GM19328 (cell line): ENCODE data around the gene CD1B.
"Not testable (repeated sequence)": the region's sequence is repeated elsewhere in the genome, so short reads cannot be mapped to it uniquely, and the experiment has no call there.

Source experiments
- ATAC-seq: cut with Tn5 transposase; IDR thresholded peaks from one replicate; pipeline ENCODE4 v1.9.1; 2021; ENCODE audit warnings: mild to moderate bottlenecking, moderate library complexity; ENCODE audit not compliant: unreplicated experiment

The CD1B gene

GRCh38 chr1:158329300-158329699 is 2.0 kb downstream of the CD1B start:
- ATAC-seq: no peak

DNA sequence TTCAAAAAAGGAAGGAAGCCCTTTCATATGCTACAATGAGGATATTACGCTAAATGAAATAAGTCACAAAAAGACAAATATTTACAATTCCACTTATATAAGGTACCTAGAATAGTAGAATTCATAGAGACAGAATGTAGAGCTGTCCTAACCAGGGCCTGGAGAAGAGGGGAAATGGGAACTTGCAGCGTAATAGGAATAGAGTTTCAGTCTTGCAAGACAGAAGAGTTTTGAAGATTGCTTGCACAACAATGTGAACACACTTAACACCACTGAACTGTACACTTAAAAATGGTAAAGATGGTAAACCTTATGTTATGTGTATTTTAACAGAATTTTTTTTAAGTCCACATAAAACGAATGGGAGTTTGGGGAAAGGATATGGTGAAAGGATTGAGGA is 2.9 kb downstream of the CD1B start:
- ATAC-seq: no peak

- ATAC-seq: no peak
These were observed 3.9 kb downstream of the CD1B start for GRCh38 chr1:158327481-158327880.

DNA sequence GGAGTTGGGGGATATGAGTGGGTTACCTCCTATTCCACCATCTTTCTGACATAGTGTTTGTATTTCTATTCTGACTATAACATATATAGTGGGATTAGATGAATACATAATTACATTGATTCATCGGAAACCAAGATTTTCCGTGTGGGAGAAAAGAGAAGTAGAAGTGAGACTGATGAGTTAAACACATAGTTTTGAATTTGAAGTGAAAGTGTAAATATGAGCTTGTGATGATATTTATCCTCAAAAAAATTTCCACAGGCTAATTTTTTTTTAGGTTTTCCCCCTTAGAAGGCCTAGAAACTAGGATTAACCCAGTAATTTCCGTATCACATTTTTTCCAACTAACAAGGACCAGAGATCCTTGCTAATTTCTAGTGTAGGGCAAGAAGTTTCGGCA is 6.9 kb downstream of the CD1B start:
- ATAC-seq: no peak

DNA sequence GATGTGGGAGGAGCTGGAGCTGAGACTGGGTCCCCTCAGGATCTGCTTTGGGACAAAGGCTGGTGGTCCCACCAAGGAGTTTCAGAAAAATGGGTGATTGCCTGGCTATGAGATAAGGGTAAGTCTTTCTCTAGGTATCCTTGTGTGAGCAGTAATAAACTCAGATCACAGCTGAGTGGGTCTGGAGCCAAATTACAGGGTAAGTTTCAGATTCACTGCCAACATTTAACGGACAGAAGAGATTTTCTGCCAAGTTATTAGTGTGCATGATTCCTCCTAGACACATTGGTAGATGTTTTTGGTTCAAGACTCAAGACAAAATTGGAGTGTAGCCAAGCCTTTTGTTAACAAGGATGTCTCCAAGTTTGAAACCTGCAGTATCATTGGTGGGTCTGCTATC is 7.5 kb downstream of the CD1B start:
- no peak for ATAC-seq

- peak; percentile 62 for ATAC-seq
These were observed 20.3 kb downstream of the CD1B start for GRCh38 chr1:158311066-158311465.

- peak; percentile 81 for ATAC-seq
These were observed 20.7 kb downstream of the CD1B start for GRCh38 chr1:158310623-158311022.

- no peak for ATAC-seq
These were observed 35.5 kb downstream of the CD1B start for GRCh38 chr1:158295791-158296190.

DNA sequence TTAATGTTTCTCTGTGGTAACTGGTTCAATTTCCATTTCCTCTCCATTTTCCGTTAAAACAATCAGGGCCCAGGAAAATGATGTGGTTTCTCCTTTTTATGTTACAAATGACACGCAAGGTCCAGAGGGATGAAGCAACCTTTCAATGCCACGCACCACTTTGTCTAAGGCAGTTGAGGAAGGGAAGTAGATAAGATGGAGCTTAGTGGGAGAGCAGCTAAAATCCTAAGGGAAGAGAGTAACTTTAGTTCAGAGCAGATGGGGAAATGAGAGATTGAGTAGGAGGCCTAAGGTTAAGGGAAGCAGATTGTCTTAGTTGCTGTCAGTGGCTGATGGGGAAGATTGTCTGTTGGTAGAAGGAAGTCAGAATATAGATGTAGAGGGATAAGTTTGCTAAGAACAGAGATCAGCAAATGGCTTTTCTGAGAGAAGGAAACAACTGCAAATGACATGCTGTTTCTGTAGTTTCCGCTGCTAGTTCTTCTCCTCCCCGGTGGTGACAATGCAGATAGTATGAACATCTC is 40.9 kb downstream of the CD1B start:
- ATAC-seq: no peak

GRCh38 chr1:158289811-158290210 is 41.5 kb downstream of the CD1B start, which contains the start of gene CD1C:
Gene CD1C, plus strand, starts transcription at chr1:158289923. Its CDS starts 142 bp downstream, at chr1:158290065.
- ATAC-seq: no peak

DNA sequence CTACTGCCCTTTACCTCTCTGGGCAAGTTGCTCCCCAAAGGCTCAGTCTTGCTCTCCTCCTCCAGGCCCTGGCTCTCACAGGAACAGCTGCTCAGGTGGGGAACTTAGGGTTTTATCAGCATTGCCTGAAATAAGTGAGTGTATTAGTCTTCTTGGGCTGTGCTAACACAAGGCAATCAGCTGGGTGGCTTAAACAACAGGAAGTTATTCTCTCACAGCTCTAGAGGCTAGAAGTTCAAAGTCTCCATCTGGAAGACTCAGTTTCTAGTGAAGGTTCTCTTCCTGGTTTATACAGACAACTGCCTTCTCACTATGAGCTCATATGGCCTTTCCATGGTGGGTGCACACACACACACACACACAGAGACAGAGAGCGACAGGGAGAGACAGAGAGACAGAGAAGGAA is 44.4 kb downstream of the CD1B start:
- ATAC-seq: no peak

DNA sequence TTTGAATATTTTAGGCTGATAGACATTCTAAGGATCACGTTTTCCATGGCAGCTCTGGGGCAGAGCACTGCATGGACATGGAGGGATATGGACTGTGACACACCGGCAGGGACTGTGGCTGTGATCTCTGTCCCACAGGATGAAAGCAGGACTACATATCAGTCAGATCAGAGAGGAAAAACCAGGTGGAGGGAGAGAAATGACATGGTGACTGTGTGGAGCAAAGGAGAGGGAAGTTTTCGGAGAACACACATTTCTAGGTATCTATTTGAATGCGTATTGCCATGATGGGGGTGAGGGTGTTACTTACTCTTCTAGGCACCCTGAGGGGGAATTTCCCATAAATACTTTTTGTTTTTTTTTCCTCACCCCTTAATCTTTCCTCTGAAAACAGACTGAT is 44.8 kb downstream of the CD1B start:
- ATAC-seq: no peak

GRCh38 chr1:158285756-158286241 is 45.5 kb downstream of the CD1B start:
- ATAC-seq: peak; percentile 49

DNA sequence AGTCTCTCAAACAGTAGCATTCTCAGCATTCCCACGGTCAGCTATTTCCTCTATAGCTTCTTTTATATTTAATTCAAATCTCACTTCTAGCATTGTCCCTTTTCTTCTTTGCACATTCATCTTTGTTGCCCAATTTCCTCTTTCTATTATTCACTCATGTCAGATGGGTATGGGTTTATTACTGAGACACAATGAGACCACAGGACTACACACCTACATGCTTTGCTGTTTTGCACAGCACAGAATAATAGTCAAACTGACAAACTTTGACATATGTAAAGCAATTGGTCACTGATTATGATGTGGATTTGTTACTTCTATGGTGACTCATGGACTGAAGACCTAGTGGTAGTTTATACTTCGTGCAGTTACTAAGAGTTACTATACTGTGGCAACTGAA is 47.4 kb downstream of the CD1B start:
- no peak for ATAC-seq

DNA sequence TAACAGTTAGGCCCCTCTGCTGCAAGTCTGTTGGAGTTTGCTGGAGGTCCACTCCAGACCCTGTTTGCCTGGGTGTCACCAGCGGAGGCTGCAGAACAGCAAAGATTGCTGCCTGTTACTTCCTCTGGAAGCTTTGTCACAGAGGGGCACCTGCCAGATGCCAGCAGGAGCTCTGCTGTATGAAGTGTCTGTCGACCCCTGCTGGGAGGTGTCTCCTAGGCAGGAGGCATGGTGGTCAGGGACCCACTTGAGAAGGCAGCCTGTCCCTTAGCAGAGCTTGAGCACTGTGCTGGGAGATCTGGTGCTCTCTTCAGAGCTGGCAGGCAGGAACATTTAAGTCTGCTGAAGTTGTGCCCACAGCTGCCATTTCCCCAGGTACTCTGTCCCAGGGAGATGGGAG is 48.9 kb downstream of the CD1B start:
- ATAC-seq: not testable (repeated sequence)
